Mucosa of stomach (tissue), 1 donor: ENCODE data around the gene PRADC1.

Experiments used
- H3K27me3 ChIP-seq: one replicate; pipeline ENCODE4 v1.7.0; 2013; ENCODE audit warnings: mild to moderate bottlenecking, low read length; ENCODE audit not compliant: control insufficient read depth, insufficient read depth
- H3K36me3 ChIP-seq: one replicate; pipeline ENCODE4 v1.7.0; 2013; ENCODE audit warnings: low read length; ENCODE audit not compliant: control insufficient read depth, insufficient read depth
- H3K4me1 ChIP-seq: one replicate; pipeline ENCODE4 v1.7.0; 2013; ENCODE audit warnings: mild to moderate bottlenecking, low read length; ENCODE audit not compliant: control insufficient read depth, insufficient read depth
- H3K4me3 ChIP-seq: one replicate; pipeline ENCODE4 v1.7.0; 2013; ENCODE audit warnings: low read length
- H3K9ac ChIP-seq: one replicate; pipeline ENCODE4 v1.7.0; 2013; ENCODE audit warnings: mild to moderate bottlenecking, low read length, moderate library complexity
- H3K9me3 ChIP-seq: one replicate; pipeline ENCODE4 v1.7.0; 2013; ENCODE audit warnings: mild to moderate bottlenecking, low read length, moderate library complexity; ENCODE audit not compliant: control insufficient read depth
- donor health status: Pancreatic carcinoma.

PRADC1 gene

GRCh38 chr2:73257021-73257420 lies 24.0 kb upstream of the PRADC1 start:
- no peaks in the 10 kb centered on the region for H3K36me3 ChIP-seq
- H3K4me3 ChIP-seq, result no peak overlapping the region
- H3K9me3 ChIP-seq, result no peaks in the 10 kb centered on the region
- no peaks in the 10 kb centered on the region for H3K4me1 ChIP-seq
- H3K27me3 ChIP-seq, result no peaks in the 10 kb centered on the region
- no peak overlapping the region for H3K9ac ChIP-seq

DNA sequence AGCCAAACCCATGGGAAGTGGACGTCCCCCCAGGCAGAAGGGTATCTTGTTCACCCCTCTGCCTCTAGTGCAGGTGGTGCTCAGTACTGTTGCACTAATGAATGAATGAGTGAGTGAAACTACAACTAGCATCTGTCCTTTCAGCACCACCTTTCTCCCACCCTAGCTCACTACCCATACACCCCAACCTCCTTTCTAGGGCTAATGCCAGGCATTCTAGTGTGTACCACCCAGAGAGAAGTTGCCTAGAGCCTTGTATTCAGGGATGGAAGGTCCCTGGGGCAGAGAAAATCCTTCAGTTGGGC lies 23.5 kb upstream of the PRADC1 start:
- no peaks in the 10 kb centered on the region for H3K36me3 ChIP-seq
- H3K9ac ChIP-seq, result no peak overlapping the region

GRCh38 chr2:73255907-73256617 lies 23.0 kb upstream of the PRADC1 start:
- H3K36me3 ChIP-seq, result no peaks in the 10 kb centered on the region
- H3K4me1 ChIP-seq, result no peaks in the 10 kb centered on the region

More for the DNA sequence above, 23.5 kb upstream of the PRADC1 start:
- H3K4me3 ChIP-seq, result no peak overlapping the region
- H3K4me1 ChIP-seq, result no peaks in the 10 kb centered on the region
- no peaks in the 10 kb centered on the region for H3K9me3 ChIP-seq
- H3K27me3 ChIP-seq, result no peaks in the 10 kb centered on the region

DNA sequence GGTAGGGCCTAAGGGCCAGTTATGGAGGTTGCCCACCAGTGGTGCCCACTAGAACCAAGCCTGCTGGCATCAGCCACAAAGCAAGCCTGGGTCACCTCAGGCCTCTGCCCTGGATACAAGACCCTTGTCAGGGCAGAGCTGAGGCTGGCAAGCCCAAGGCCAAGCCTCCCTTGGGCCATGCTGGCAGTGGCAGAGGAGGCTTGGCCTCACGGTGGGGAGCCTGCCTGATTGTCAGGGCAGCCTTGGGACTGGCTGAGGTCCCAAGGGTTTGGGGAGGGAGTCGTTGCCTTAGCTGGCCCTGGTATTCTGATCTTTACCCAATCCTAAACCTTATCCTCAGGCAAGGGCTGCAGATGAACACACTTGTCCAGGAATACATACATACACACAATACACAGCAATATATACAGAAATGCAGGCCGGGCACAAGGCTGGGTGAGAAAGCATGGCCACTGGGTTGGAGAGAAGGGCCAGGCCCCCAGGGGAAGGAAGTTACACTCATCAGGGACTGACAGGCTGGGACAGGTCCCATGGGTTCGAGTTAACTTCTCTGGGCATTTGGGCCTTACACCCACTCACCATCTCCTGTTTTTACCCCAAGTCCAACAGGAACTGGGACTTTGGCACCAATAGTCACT lies 22.1 kb upstream of the PRADC1 start:
- H3K27me3 ChIP-seq, result no peaks in the 10 kb centered on the region
- H3K9me3 ChIP-seq, result no peaks in the 10 kb centered on the region
- H3K9ac ChIP-seq, result no peak overlapping the region
- no peaks in the 10 kb centered on the region for H3K4me1 ChIP-seq
- H3K36me3 ChIP-seq, result peaks cover 6% of the 10 kb centered on the region
- H3K4me3 ChIP-seq, result no peak overlapping the region

More at GRCh38 chr2:73255907-73256617, 23.0 kb upstream of the PRADC1 start:
- no peak overlapping the region for H3K4me3 ChIP-seq
- no peak overlapping the region for H3K9ac ChIP-seq
- H3K9me3 ChIP-seq, result no peaks in the 10 kb centered on the region
- no peaks in the 10 kb centered on the region for H3K27me3 ChIP-seq

GRCh38 chr2:73254343-73255006 lies 21.4 kb upstream of the PRADC1 start:
- no peaks in the 10 kb centered on the region for H3K27me3 ChIP-seq
- peaks cover 12% of the 10 kb centered on the region for H3K36me3 ChIP-seq
- H3K4me3 ChIP-seq, result no peak overlapping the region
- H3K4me1 ChIP-seq, result no peaks in the 10 kb centered on the region
- H3K9me3 ChIP-seq, result no peaks in the 10 kb centered on the region
- no peak overlapping the region for H3K9ac ChIP-seq

- Histone ChIP-seq H3K9ac (no peak overlapping the region), H3K4me1 (no peaks in the 10 kb centered on the region), H3K4me3 (no peak overlapping the region), H3K27me3 (no peaks in the 10 kb centered on the region), H3K9me3 (no peaks in the 10 kb centered on the region), H3K36me3 (peaks cover 12% of the 10 kb centered on the region)
Observed at GRCh38 chr2:73253901-73254300, 20.9 kb upstream of the PRADC1 start.

- H3K4me1 ChIP-seq, result no peaks in the 10 kb centered on the region
- H3K27me3 ChIP-seq, result no peaks in the 10 kb centered on the region
- H3K9me3 ChIP-seq, result no peaks in the 10 kb centered on the region
- no peak overlapping the region for H3K4me3 ChIP-seq
- peaks cover 12% of the 10 kb centered on the region for H3K36me3 ChIP-seq
- H3K9ac ChIP-seq, result no peak overlapping the region
Observed at GRCh38 chr2:73253400-73253799, 20.4 kb upstream of the PRADC1 start.

- Histone ChIP-seq H3K9ac (no peak overlapping the region), H3K9me3 (no peaks in the 10 kb centered on the region), H3K4me3 (no peak overlapping the region), H3K27me3 (no peaks in the 10 kb centered on the region), H3K4me1 (no peaks in the 10 kb centered on the region), H3K36me3 (peaks cover 12% of the 10 kb centered on the region)
Observed at GRCh38 chr2:73252238-73253027, 19.4 kb upstream of the PRADC1 start.

DNA sequence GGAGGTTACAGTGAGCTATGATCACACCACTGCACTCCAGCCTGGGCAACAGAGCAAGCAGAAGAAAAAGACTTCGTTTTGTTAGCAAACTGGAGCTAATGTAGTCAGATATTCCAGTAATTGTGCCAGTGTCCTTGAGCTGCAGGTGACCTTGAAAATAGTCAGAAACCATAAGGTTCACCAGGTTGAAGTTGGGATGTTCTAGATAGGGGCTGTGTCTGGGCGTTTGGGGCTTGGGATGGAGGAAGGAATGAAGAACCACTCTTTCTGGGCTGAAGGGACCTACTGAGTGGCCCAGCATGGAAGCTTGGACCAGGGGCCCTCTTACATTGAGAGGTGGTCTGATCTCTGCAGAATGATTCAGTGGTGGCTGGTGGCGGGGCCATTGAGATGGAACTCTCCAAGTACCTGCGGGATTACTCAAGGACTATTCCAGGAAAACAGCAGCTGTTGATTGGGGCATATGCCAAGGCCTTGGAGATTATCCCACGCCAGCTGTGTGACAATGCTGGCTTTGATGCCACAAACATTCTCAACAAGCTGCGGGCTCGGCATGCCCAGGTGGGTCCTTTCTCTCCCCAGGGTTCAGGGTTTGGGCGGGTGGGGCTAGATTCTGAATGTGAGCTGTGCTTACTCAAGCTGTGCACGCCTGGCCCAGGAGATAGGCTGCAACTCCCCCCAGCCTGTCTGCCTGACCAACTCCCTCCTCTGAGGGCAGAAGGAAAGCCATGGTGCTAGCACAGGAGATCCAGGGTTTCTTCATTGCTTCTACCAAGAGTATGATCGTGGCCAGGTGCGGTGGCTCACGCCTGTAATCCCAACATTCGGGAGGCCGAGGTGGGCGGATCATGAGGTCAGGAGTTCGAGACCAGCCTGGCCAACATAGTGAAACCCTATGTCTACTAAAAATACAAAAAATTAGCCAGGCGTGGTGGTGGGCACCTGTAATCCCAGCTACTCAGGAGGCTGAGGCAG lies 18.1 kb upstream of the PRADC1 start:
- H3K36me3 ChIP-seq, result peaks cover 16% of the 10 kb centered on the region
- no peak overlapping the region for H3K9ac ChIP-seq
- no peaks in the 10 kb centered on the region for H3K27me3 ChIP-seq
- H3K4me3 ChIP-seq, result no peak overlapping the region
- H3K9me3 ChIP-seq, result no peaks in the 10 kb centered on the region
- no peaks in the 10 kb centered on the region for H3K4me1 ChIP-seq

DNA sequence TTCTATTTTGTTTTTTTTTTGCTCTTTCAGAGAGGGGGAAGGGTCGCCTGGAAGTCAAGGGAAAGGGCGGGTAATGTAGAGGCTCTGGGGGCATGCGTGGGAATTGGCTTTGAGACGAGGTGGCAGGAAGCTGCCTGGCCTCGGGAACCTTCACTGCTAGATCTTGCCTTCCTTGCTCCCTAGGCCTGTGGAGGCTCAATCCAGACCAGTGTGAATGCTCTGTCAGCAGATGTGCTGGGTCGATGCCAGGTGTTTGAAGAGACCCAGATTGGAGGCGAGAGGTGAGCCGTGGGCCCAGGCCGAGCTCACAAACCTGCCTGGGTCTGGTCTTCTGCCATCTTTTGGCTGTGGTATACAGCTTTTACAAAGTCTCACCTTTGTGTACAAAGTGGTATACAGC lies 16.6 kb upstream of the PRADC1 start:
- H3K4me1 ChIP-seq, result no peaks in the 10 kb centered on the region
- H3K9me3 ChIP-seq, result no peaks in the 10 kb centered on the region
- H3K9ac ChIP-seq, result no peak overlapping the region
- peaks cover 19% of the 10 kb centered on the region for H3K36me3 ChIP-seq
- no peaks in the 10 kb centered on the region for H3K27me3 ChIP-seq
- no peak overlapping the region for H3K4me3 ChIP-seq

DNA sequence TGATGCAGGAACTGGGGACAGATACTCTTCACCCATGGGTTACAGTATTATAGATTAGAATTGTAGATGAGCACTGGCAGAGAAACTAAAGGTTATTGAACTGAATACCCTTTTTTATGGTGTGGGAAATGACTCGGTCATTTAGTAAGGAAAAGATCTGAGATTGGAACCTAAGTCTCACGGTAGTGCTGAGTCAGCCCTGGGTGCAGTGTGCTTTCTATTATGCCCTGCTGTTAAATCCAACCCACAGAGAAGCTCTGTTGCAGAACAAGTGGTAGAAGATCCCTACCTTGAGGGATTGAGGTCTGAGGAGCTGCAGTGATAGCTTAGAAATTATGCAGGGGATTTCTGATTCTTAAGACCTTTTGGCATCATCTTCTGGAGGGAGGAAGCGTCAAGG lies 13.8 kb upstream of the PRADC1 start:
- H3K9me3 ChIP-seq, result no peaks in the 10 kb centered on the region
- no peaks in the 10 kb centered on the region for H3K4me1 ChIP-seq
- H3K27me3 ChIP-seq, result no peaks in the 10 kb centered on the region

More for the DNA sequence above, 13.8 kb upstream of the PRADC1 start:
- Histone ChIP-seq H3K36me3 (peaks cover 22% of the 10 kb centered on the region), H3K4me3 (no peak overlapping the region), H3K9ac (no peak overlapping the region)
